HG03135 (cell line): ENCODE data around the gene CAVIN3.
A peak's percentile ranks its signal among the peaks of the same experiment; 100 is the strongest.
"Not testable (repeated sequence)": the region's sequence is repeated elsewhere in the genome, so short reads cannot be mapped to it uniquely, and the experiment has no call there.

ENCODE experiments used
- ATAC-seq: cut with Tn5 transposase; IDR thresholded peaks from one replicate; pipeline ENCODE4 v1.9.1; 2021; ENCODE audit warnings: mild to moderate bottlenecking, moderate library complexity; ENCODE audit not compliant: unreplicated experiment

CAVIN3 gene

GRCh38 chr11:6326985-6327384 is 6.7 kb upstream of the CAVIN3 start:
- no peak for ATAC-seq

- no peak for ATAC-seq
Observed at GRCh38 chr11:6326303-6326702, 6.0 kb upstream of the CAVIN3 start.

- ATAC-seq, result no peak
Observed at GRCh38 chr11:6323291-6323905, 3.1 kb upstream of the CAVIN3 start.

- no peak for ATAC-seq
Observed at GRCh38 chr11:6321961-6322362, 1.7 kb upstream of the CAVIN3 start.

- no peak for ATAC-seq
Observed at GRCh38 chr11:6321356-6321755, 1.1 kb upstream of the CAVIN3 start.

DNA sequence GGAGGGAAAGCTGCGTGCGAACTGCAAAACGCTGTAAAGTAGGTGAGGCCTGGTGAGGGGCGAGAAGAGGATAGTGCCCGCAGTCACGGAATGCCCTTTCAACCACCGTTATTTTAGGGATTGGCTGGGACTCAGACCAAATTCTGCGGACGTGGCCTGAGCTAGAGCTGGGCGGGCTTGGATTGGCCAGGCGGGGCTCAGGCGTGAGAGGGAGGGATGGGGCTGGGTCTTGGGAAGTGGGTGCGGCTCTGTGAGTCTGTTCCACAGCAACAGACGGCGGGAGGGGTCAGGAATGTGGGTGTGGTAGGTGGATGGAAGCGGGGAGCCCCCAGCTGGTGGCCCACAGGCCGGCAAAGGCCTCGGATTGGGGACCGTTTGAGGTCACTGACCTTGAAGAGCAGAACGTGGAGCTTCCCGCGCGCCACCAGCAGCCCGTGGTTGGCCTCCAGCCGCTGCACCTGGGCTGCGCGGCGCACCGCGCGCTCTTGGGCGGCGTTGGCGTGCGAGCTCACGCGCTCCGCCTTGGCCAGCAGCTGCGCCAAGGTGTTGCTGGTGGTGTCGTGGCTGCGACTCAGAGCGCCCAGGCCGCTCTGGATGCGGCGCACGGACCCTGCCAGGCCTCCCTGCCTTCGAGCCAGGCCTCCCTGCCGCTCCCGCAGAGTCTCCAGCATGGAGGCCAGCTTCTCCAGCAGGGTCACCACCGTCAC is 444 bp downstream of the CAVIN3 start:
- peak; percentile 53 for ATAC-seq

DNA sequence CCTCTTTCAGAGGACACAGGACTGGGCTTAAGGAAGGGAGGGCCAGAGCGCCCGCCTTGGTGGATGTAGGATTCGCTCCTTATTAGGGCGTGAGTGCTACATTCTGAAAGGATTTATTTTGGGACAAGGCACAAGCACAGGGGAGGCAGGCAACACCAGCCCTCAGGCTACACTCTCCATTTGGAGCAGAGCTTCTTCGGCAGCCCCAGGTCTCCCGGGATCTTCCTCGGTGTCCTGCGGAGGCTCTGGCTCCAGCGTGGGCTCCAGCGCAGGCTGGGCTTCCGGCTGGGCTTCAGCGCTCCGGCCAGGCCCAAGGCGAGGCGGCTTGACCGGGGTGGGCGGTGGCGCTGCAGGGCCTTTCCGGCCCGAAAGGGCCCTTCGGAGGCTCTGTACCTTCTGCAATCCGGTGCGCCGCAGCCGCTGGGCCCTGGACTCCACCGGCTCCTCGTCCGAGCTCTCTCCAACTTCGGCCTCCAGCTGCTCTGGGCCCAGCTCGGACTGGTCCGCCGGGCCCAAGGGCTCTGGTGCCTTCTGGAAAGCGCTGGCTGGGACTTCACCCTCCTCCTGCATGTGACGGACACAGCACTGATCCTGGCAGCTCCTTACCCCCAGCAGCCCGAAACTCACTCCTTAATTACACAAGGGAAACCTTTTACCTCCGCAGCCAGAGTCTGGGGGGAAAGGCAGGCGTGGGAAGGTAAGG is 1.1 kb downstream of the CAVIN3 start:
- ATAC-seq, result no peak

DNA sequence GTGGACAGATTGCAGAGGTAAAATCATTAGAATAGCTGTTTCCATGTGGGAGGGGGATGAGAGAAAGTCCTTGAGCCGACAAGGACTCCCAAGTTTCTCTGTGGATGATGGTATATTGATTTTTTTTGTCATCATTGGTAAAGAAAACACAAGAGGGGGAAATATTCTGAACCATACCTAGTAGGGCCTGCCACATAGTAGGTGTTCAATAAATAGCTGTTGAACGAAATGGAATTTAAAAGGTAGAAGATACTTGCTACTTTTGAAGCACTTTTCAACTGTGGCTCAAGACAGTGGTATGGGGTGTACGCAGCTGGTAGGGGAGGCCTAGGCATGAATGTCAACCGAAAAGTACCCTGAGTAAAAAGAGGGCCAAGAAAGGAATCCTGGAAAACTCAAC is 2.1 kb downstream of the CAVIN3 start:
- no peak for ATAC-seq

DNA sequence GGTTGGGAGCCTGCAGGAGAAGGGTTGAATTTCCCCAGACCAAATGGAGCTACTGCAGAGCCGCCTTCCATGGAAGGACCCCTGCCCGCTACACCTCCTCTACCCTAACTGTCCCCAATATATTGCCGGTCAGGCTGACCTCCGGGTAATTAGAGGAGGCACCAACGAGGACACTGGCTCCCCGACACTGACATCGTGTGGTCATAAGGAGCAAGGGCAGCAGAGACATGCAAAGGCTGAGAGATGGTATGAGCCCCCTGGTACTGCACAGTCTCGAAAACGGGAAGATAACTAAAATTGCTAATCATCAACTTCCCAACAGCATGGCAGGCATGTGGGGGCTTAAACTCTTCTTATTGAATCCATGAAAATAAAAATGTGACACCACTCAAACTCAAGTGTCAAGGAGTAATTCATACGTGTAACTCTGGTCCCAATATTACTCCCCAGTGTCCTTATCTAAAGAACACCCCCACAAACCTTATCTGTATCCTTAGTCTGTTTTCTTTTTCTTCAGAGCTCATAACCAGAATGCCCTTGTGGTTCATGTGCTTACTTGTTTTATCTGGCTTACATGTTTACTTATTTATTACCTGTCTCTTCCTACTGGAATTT is 4.4 kb downstream of the CAVIN3 start:
- ATAC-seq, result peak; percentile 68

GRCh38 chr11:6312106-6312505 is 8.2 kb downstream of the CAVIN3 start:
- ATAC-seq, result no peak

DNA sequence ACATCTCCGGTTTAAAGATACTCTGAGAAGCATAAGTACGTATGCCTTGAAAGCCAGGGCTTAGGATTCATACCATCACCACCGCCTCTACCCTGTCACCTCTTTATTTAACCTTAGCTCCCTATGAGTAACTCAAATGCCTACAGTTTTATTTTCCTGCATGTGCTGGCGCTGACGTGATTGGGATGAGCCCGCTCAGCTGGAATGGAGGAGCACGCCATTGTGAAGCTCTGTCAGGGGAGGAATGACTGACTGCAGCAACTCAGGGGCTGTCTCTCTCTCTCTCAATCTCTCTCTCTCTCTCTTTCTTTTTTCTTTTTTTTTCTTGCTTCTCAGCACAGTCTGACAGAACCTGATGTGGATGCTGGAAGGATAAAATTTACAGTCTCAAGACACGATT is 12.4 kb downstream of the CAVIN3 start:
- ATAC-seq, result no peak

DNA sequence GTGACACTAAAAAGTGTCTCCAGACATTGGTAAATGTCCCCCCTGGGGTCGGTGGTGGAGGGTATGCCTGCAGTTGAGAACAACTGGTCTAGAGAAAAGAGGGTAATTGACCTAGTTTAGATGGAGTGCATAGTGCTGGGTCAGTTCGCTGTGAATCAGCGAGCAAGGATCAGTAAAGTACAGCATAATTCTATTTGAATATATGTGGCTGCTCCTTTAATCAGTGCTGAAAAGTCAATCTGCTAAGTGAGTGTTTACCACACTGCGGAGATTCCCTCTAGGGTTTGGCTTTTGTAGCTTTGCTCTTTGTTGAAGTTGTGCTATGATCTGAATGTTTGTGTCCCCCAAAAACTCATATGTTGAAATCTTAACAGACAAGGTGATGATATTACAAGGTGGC is 15.0 kb downstream of the CAVIN3 start:
- no peak for ATAC-seq

DNA sequence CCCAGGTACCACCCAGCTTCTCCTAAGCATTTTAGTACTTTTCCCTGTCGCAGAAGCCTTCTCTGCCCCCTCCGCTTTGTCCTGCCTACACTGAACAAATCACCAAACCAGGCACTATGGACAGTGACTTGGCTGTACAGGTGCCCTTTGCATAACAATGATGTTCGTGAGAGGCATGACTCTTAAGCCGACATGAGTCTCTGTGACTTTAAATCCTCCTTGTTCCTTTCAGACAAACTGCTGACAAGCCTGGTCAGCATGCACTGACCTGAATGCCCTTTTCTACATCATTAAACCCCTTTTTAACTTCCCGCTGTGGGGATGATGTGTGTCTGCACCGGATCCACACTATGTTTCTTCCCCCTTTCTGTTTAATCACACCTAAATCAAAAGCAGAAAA is 16.6 kb downstream of the CAVIN3 start:
- ATAC-seq, result no peak

DNA sequence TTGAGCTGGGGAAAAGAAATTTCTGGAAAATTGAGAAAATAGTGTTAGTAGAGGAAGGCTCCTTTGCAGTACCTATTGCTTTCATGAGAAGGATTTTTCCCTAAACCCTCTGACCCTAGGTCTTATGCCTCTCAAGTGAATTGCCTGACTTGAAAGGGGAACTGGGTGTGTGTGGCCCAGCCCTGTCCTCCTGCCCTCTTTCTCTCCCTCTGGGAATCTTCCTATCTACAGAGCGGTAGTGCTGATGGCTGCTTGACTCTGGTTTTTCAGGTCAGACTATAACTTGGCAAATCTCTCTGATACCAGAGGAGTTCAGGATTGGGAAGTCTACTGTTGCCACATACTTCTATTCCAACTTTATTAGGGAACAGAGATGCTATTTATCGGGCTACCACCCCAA is 19.2 kb downstream of the CAVIN3 start:
- no peak for ATAC-seq

- no peak for ATAC-seq
Observed at GRCh38 chr11:6300325-6300724, 20.0 kb downstream of the CAVIN3 start.

GRCh38 chr11:6298605-6299004 is 21.7 kb downstream of the CAVIN3 start:
- peak; percentile 53 for ATAC-seq

- no peak for ATAC-seq
Observed at GRCh38 chr11:6297831-6298230, 22.5 kb downstream of the CAVIN3 start.

- ATAC-seq, result no peak
Observed at GRCh38 chr11:6285019-6285418, 35.3 kb downstream of the CAVIN3 start.

- no peak for ATAC-seq
Observed at GRCh38 chr11:6284250-6284649, 36.1 kb downstream of the CAVIN3 start.

DNA sequence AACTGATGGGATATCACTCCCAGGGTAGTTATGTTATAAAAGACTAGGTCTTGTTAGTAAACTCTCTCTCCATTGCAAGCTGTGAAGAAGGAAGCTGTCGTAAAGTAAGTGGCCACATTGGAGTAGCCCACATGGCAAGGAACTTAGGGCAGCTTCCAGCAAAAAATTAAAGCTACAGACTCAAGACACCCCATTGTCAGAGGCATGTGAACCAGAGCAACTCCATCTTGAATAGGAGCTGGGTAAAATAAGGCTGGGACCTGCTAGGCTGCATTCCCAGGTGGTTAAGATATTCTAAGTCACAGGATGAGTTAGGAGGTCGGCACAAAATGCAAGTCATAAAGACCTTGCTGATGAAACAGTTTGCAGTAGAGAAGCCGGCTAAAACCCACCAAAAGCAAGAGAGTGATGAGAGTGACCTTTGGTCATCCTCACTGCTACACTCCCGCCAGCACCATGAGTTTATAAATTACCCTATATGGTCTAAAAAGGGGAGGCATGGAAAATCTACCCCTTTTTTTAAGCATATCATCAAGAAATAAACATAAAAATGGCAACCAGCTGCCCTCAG is 36.8 kb downstream of the CAVIN3 start:
- ATAC-seq, result no peak

DNA sequence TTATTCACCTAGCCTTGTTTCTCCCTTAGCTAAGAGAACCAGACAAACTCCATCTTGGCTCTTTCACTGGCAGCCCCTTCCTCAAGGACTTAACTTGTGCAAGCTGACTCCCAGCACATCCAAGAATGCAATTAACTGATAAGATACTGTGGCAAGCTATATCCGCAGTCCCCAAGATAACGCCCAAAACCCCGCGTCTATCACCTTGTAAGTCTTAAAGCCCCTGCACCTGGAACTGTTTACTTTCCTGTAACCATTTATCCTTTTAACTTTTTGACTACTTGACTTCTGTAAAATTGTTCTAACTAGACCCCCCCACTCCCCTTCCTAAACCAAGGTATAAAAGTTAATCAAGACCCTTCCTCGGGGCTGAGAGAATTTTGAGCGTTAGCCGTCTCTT is 39.5 kb downstream of the CAVIN3 start:
- ATAC-seq, result not testable (repeated sequence)
